NCI-H748 treated with DMSO at 0.1 percent for 48 hours (cell line): ENCODE measurements around the gene GRM5.
"Not testable (repeated sequence)": the region's sequence is repeated elsewhere in the genome, so short reads cannot be mapped to it uniquely, and the experiment has no call there.

Source experiments
- DNase-seq: peaks from one replicate; lab custom pipeline; 2025; lab: John Stamatoyannopoulos, UW

Gene GRM5

GRCh38 chr11:88495836-88496235, 569.9 kb downstream of the GRM5 start:
- DNase-seq = no peak

- DNase-seq = no peak
Measured at GRCh38 chr11:88494848-88495247, 570.9 kb downstream of the GRM5 start.

- no peak for DNase-seq
Measured at GRCh38 chr11:88491674-88492073, 574.1 kb downstream of the GRM5 start.

GRCh38 chr11:88489030-88489429, 576.8 kb downstream of the GRM5 start:
- no peak for DNase-seq

- DNase-seq = no peak
Measured at GRCh38 chr11:88487646-88488045, 578.1 kb downstream of the GRM5 start.

GRCh38 chr11:88484873-88485621, 580.7 kb downstream of the GRM5 start:
- DNase-seq = no peak

GRCh38 chr11:88482871-88483301, 582.9 kb downstream of the GRM5 start:
- DNase-seq = no peak

GRCh38 chr11:88480223-88480622, 585.6 kb downstream of the GRM5 start:
- DNase-seq = no peak

GRCh38 chr11:88478136-88478815, 587.5 kb downstream of the GRM5 start:
- no peak for DNase-seq

GRCh38 chr11:88475991-88476418, 589.8 kb downstream of the GRM5 start:
- DNase-seq = no peak

- DNase-seq = no peak
Measured at GRCh38 chr11:88474655-88475054, 591.1 kb downstream of the GRM5 start.

- DNase-seq = no peak
Measured at GRCh38 chr11:88469561-88470225, 596.1 kb downstream of the GRM5 start.

GRCh38 chr11:88464528-88464927, 601.3 kb downstream of the GRM5 start:
- DNase-seq = no peak

- DNase-seq = not testable (repeated sequence)
Measured at GRCh38 chr11:88463301-88463700, 602.5 kb downstream of the GRM5 start.

GRCh38 chr11:88458047-88458446, 607.7 kb downstream of the GRM5 start:
- not testable (repeated sequence) for DNase-seq

GRCh38 chr11:88455974-88456373, 609.8 kb downstream of the GRM5 start:
- no peak for DNase-seq

GRCh38 chr11:88454881-88455280, 610.9 kb downstream of the GRM5 start:
- no peak for DNase-seq
